HEK293T (cell line): ENCODE measurements around the gene TUT1.
"Not testable (repeated sequence)": the region's sequence is repeated elsewhere in the genome, so short reads cannot be mapped to it uniquely, and the experiment has no call there.

Experiments used
- CTCF ChIA-PET: fragments of 350-600 bp; formaldehyde crosslinking; extraction: SDS; loops from one replicate; lab custom pipeline; 2021; ENCODE audit warnings: antibody characterized with exemption, inconsistent platforms; lab: Yijun Ruan, JAX
- POLR2A ChIA-PET: fragments of 350-600 bp; formaldehyde crosslinking; extraction: SDS; loops from one replicate; lab custom pipeline; 2020; ENCODE audit warnings: antibody characterized with exemption, inconsistent platforms; lab: Yijun Ruan, JAX
- DNase-seq: peaks from one replicate; pipeline ENCODE4 v3.0.0; 2012; ENCODE audit warnings: mixed read lengths; ENCODE audit errors: extremely low spot score
- ARNT ChIP-seq: fragments of 450-650 bp; IDR thresholded peaks from 2 replicates; pipeline ENCODE4 v1.6.1; 2017; ENCODE audit warnings: mild to moderate bottlenecking
- BHLHE40 ChIP-seq: fragments of 450-650 bp; IDR thresholded peaks from 2 replicates; pipeline ENCODE4 v1.6.1; 2016; ENCODE audit warnings: mild to moderate bottlenecking, moderate library complexity, borderline replicate concordance
- CTBP1 ChIP-seq: fragments of 450-650 bp; IDR thresholded peaks from 2 replicates; pipeline ENCODE4 v1.6.1; 2016; ENCODE audit warnings: borderline replicate concordance
- ELF4 ChIP-seq: fragments of 450-650 bp; IDR thresholded peaks from 2 replicates; pipeline ENCODE4 v1.6.1; 2017; ENCODE audit warnings: antibody characterized with exemption
- FOXA1 ChIP-seq: fragments of 450-650 bp; IDR thresholded peaks from 2 replicates; pipeline ENCODE4 v1.6.1; 2016; ENCODE audit warnings: mild to moderate bottlenecking
- FOXK2 ChIP-seq: fragments of 450-650 bp; IDR thresholded peaks from 2 replicates; pipeline ENCODE4 v1.6.1; 2016; ENCODE audit warnings: mild to moderate bottlenecking
- FOXM1 ChIP-seq: fragments of 450-650 bp; IDR thresholded peaks from 2 replicates; pipeline ENCODE4 v1.6.1; 2017; ENCODE audit warnings: mild to moderate bottlenecking, borderline replicate concordance
- HDGF ChIP-seq: fragments of 450-650 bp; IDR thresholded peaks from 2 replicates; pipeline ENCODE4 v1.6.1; 2017; ENCODE audit warnings: antibody characterized with exemption, borderline replicate concordance
- L3MBTL2 ChIP-seq: fragments of 450-650 bp; conservative IDR thresholded peaks from 2 replicates; pipeline ENCODE4 v1.6.1; 2016; ENCODE audit warnings: mild to moderate bottlenecking
- LEF1 ChIP-seq: fragments of 450-650 bp; IDR thresholded peaks from 2 replicates; pipeline ENCODE4 v1.6.1; 2017; ENCODE audit warnings: mild to moderate bottlenecking, borderline replicate concordance
- NFRKB ChIP-seq: fragments of 450-650 bp; IDR thresholded peaks from 2 replicates; pipeline ENCODE4 v1.6.1; 2016; ENCODE audit warnings: mild to moderate bottlenecking, moderate library complexity
- PKNOX1 ChIP-seq: fragments of 450-650 bp; IDR thresholded peaks from 2 replicates; pipeline ENCODE4 v1.6.1; 2016
- SP1 ChIP-seq: fragments of 450-650 bp; IDR thresholded peaks from 2 replicates; pipeline ENCODE4 v1.6.1; 2017
- SUZ12 ChIP-seq: fragments of 450-650 bp; IDR thresholded peaks from 2 replicates; pipeline ENCODE4 v1.6.1; 2016; ENCODE audit warnings: mild to moderate bottlenecking
- TARDBP ChIP-seq: fragments of 450-650 bp; IDR thresholded peaks from 2 replicates; pipeline ENCODE4 v1.6.1; 2016
- ZNF384 ChIP-seq: fragments of 450-650 bp; IDR thresholded peaks from 2 replicates; pipeline ENCODE4 v1.6.1; 2016

Gene TUT1

GRCh38 chr11:62569611-62570010, 21.7 kb downstream of the TUT1 start:
- POLR2A ChIA-PET = interaction anchor here (0.7 to 1.4 kb wide), 4 partner anchors 14 to 176 kb away, joined by 3 to 5 read pairs (median 3); partner anchors contain the start of genes TUT1 and UQCC3
- CTCF ChIA-PET = interaction anchor here (1.0 kb wide), 2 partner anchors 9 to 27 kb away, joined by 3 to 4 read pairs; no protein-coding TSS in a partner anchor
- DNase-seq = no peak
- TF ChIP-seq ELF4 (no peak), FOXK2 (no peak), SUZ12 (no peak), SP1 (no peak), L3MBTL2 (no peak), FOXA1 (no peak), PKNOX1 (no peak), TARDBP (no peak), ZNF384 (no peak), BHLHE40 (no peak), HDGF (no peak), LEF1 (no peak), FOXM1 (no peak), CTBP1 (no peak), NFRKB (no peak), ARNT (no peak)

GRCh38 chr11:62567018-62567633, 24.2 kb downstream of the TUT1 start:
- no peak for TF ChIP-seq FOXA1
- no peak for TF ChIP-seq CTBP1
- no peak for TF ChIP-seq ZNF384
- no peak for TF ChIP-seq FOXK2
- no peak for TF ChIP-seq NFRKB
- TF ChIP-seq SP1 = no peak
- TF ChIP-seq LEF1 = no peak
- no peak for TF ChIP-seq SUZ12
- no peak for TF ChIP-seq BHLHE40
- no peak for TF ChIP-seq L3MBTL2
- no peak for TF ChIP-seq ARNT
- TF ChIP-seq HDGF = no peak
- TF ChIP-seq PKNOX1 = no peak
- no peak for TF ChIP-seq FOXM1
- no peak for TF ChIP-seq TARDBP
- no peak for TF ChIP-seq ELF4
- ChIA-PET CTCF (no interaction called here), POLR2A (interaction anchor here (1.1 kb wide), 1 partner anchor 10 kb away, joined by 3 read pairs; no protein-coding TSS in a partner anchor)
- no peak for DNase-seq

DNA sequence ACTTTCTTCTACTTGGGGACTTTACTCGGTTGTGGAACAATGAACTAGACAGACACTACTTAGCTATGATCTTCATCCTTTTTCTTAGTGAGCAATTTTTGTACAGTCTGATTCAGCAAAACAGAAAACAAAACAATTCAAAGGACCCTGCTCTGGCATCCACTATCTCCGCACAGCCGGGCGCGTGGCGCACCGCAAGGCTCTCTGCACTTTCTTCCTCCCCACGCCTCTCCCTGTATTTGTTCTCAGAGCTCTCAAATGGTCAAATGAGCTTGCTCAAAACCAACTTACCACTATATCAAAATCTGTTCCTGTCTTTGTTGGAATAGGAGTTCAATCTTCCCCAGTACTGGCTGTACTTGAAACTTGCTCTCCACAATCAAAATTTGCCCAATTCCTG, 25.1 kb downstream of the TUT1 start:
- no peak for DNase-seq
- POLR2A ChIA-PET = interaction anchor here (1.0 to 4.2 kb wide), 3 partner anchors 7 to 45 kb away, joined by 3 to 37 read pairs (median 6); partner anchors contain the start of genes EEF1G and TUT1
- CTCF ChIA-PET = no interaction called here
- no peak for TF ChIP-seq SP1
- no peak for TF ChIP-seq FOXA1
- no peak for TF ChIP-seq FOXM1
- TF ChIP-seq HDGF = no peak
- no peak for TF ChIP-seq PKNOX1
- TF ChIP-seq CTBP1 = no peak
- TF ChIP-seq BHLHE40 = no peak
- TF ChIP-seq FOXK2 = no peak

DNA sequence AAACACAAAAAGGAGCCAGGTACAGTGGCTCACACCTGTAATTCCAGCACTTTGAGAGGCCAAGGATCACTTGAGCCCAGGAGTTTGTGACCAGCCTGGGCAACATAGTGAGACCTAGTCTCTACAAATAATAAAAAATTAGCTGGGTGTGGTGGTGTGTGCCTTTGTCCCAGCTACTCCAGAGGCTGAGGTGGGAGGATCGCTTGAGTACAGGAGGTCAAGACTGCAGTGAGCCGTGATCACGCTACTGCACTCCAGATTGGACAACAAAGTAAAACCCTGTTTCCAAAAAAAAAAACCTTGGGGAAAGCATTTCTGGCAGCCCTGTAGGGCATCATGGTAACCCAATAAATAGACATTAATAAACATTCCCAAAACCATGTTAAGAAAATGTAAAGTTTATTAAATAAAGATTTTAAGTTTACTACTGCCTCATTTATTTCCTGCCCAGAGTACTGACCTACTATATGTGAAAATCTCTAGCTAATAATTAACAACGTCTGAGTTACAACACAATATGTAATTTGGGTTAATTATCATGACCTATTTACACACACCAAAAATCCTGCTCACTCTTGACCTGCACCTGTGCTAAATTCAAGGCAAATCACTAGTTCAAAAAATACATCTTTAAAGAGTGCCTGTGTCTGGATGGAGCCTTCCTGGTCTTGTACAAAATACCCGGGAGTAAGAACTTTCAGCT, 26.1 kb downstream of the TUT1 start:
- ChIA-PET CTCF (no interaction called here), POLR2A (interaction anchor here (1.8 to 4.2 kb wide), 2 partner anchors 8 to 26 kb away, joined by 6 to 37 read pairs; partner anchors contain the start of genes EEF1G and TUT1)
- TF ChIP-seq ELF4 = no peak
- TF ChIP-seq FOXK2 = no peak
- no peak for TF ChIP-seq FOXM1
- TF ChIP-seq ARNT = no peak
- no peak for DNase-seq

- CTCF ChIA-PET = interaction anchor here (1.2 to 2.4 kb wide), 4 partner anchors 12 to 137 kb away, joined by 5 to 12 read pairs (median 8); partner anchors contain the start of genes EEF1G and TUT1
- DNase-seq = not testable (repeated sequence)
- POLR2A ChIA-PET = interaction anchor here (1.3 to 4.2 kb wide), 4 partner anchors 12 to 137 kb away, joined by 3 to 37 read pairs (median 4); partner anchors contain the start of genes AHNAK and EEF1G
These were observed 29.6 kb downstream of the TUT1 start for GRCh38 chr11:62561677-62562230.

DNA sequence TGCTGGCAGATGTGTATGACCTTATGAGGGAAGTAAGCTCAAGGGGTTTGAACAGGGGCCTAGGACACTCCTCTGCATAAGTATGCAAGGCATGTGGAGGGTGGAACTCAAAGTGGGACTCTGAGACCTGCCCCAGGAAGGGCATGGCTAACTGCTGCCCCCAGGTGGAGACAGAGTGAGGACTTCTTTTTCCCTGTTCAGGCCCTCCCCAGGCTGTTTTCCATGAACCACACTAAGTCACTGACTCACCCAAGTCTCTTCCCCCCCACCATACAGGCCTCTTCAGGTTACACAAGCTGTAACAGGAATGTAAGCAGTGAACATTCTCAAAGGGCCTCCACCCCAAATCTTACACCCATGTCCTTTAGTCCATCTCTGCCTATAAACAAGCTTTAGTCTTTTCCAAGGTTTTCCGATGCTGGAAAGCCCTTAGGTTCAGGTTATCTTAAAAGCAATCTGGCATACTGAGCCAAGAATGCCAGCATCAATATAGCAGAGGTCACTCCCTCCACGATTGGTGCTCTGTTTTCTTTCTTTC, 30.7 kb downstream of the TUT1 start:
- TF ChIP-seq LEF1 (no peak), ELF4 (peak; percentile 24; the same call in 1 of the 2 replicates), BHLHE40 (no peak)
- ChIA-PET POLR2A (interaction anchor here (0.8 to 4.9 kb wide), 8 partner anchors 13 to 193 kb away, joined by 3 to 40 read pairs (median 4); partner anchors contain the start of genes AHNAK, C11orf98, CSKMT and EEF1G), CTCF (interaction anchor here (0.7 to 2.4 kb wide), 10 partner anchors 9 to 166 kb away, joined by 3 to 12 read pairs (median 6); partner anchors contain the start of genes AHNAK, EEF1G and TUT1)
- DNase-seq = peak; percentile 71

GRCh38 chr11:62559626-62560025, 31.7 kb downstream of the TUT1 start:
- DNase-seq = not testable (repeated sequence)
- POLR2A ChIA-PET = interaction anchor here (1.0 to 4.9 kb wide), 4 partner anchors 14 to 194 kb away, joined by 3 to 40 read pairs (median 6); partner anchors contain the start of genes EEF1G, TUT1 and ZBTB3
- CTCF ChIA-PET = interaction anchor here (0.9 to 2.4 kb wide), 5 partner anchors 13 to 165 kb away, joined by 3 to 9 read pairs (median 5); partner anchors contain the start of genes AHNAK and EEF1G
